ENCODE measurements around the gene NHEJ1. TPM values are rescaled to one million over a fixed set of nuclear protein-coding genes. Genes with fewer than 3 reads are reported as not detected.

Gene NHEJ1
- total RNA-seq, 2 experiments from 2014 or later, result 22.4 to 26.3 TPM

- H3K4me1 Mint-ChIP-seq (ENCODE audit: low read depth), result no peaks in the 10 kb centered on the region
These were observed 129.4 kb downstream of the NHEJ1 start for GRCh38 chr2:219031005-219031738.

GRCh38 chr2:219030177-219030940 is 130.3 kb downstream of the NHEJ1 start:
- Mint-ChIP-seq H3K9me3 (no peaks in the 10 kb centered on the region), H3K27me3 (peaks cover 14% of the 10 kb centered on the region), H3K4me3 (no peak overlapping the region), H3K36me3 (ENCODE audit: low read depth) (no peaks in the 10 kb centered on the region), H3K4me1 (ENCODE audit: low read depth) (no peaks in the 10 kb centered on the region), H3K27ac (no peak overlapping the region)
- intact Hi-C loops (cut with micrococcal nuclease), result no loop called here
- CTCF ChIA-PET, result interaction anchor here (0.6 to 9.1 kb wide), 72 partner anchors 8 to 333 kb away, joined by 3 to 135 read pairs (median 5); partner anchors contain the start of genes CFAP65 and CRYBA2
- ATAC-seq (no peak), DNase-seq (no peak)
- no peak for TF ChIP-seq CTCF (IDR thresholded peaks at IDR 0.05)
- POLR2A ChIA-PET, result no interaction called here

More at GRCh38 chr2:219031005-219031738, 129.4 kb downstream of the NHEJ1 start:
- peaks cover 14% of the 10 kb centered on the region for H3K27me3 Mint-ChIP-seq
- ChIA-PET POLR2A (interaction anchor here (0.6 kb wide), 1 partner anchor 15 kb away, joined by 3 read pairs; no protein-coding TSS in a partner anchor), CTCF (interaction anchor here (1.2 to 9.1 kb wide), 11 partner anchors 14 to 330 kb away, joined by 3 to 135 read pairs (median 12); partner anchors contain the start of gene CRYBA2)
- intact Hi-C loops (cut with micrococcal nuclease), result no loop called here
- ATAC-seq (no peak), DNase-seq (no peak)
- no peaks in the 10 kb centered on the region for H3K9me3 Mint-ChIP-seq
- H3K27ac Mint-ChIP-seq, result no peak overlapping the region
- H3K4me3 Mint-ChIP-seq, result no peak overlapping the region
- no peaks in the 10 kb centered on the region for H3K36me3 Mint-ChIP-seq (ENCODE audit: low read depth)
- TF ChIP-seq CTCF (IDR thresholded peaks at IDR 0.05), result no peak

- no peaks in the 10 kb centered on the region for H3K9me3 Mint-ChIP-seq
- no peaks in the 10 kb centered on the region for H3K36me3 Mint-ChIP-seq (ENCODE audit: low read depth)
- DNase-seq (peak; percentile 86), ATAC-seq (peak; percentile 95)
- no peak overlapping the region for H3K27ac Mint-ChIP-seq
- no peak overlapping the region for H3K4me3 Mint-ChIP-seq
- no peaks in the 10 kb centered on the region for H3K4me1 Mint-ChIP-seq (ENCODE audit: low read depth)
- intact Hi-C loops (cut with micrococcal nuclease), result no loop called here
- H3K27me3 Mint-ChIP-seq, result peaks cover 14% of the 10 kb centered on the region
- CTCF ChIA-PET, result interaction anchor here (0.6 to 9.1 kb wide), 71 partner anchors 9 to 334 kb away, joined by 3 to 135 read pairs (median 5); partner anchors contain the start of genes CFAP65 and CRYBA2
- TF ChIP-seq CTCF (IDR thresholded peaks at IDR 0.05), result peak; percentile 92
- POLR2A ChIA-PET, result no interaction called here
These were observed 130.8 kb downstream of the NHEJ1 start for GRCh38 chr2:219029829-219030165.

GRCh38 chr2:219028996-219029828 is 131.4 kb downstream of the NHEJ1 start:
- intact Hi-C loops (cut with micrococcal nuclease), result no loop called here
- ATAC-seq, result no peak
- no peaks in the 10 kb centered on the region for H3K4me1 Mint-ChIP-seq (ENCODE audit: low read depth)
- H3K9me3 Mint-ChIP-seq, result no peaks in the 10 kb centered on the region
- H3K4me3 Mint-ChIP-seq, result no peak overlapping the region
- DNase-seq, result no peak
- peaks cover 11% of the 10 kb centered on the region for H3K27me3 Mint-ChIP-seq
- CTCF ChIA-PET, result interaction anchor here (0.6 to 9.1 kb wide), 65 partner anchors 9 to 334 kb away, joined by 3 to 135 read pairs (median 5); partner anchors contain the start of genes CFAP65 and CRYBA2
- TF ChIP-seq CTCF (IDR thresholded peaks at IDR 0.05), result no peak
- POLR2A ChIA-PET, result no interaction called here
- no peaks in the 10 kb centered on the region for H3K36me3 Mint-ChIP-seq (ENCODE audit: low read depth)
- no peak overlapping the region for H3K27ac Mint-ChIP-seq

All from activated CD8-positive, alpha-beta T cell treated with anti-CD3 and anti-CD28 coated beads for 36 hours (primary cell).